Measurements from ENCODE around the gene ARL15.

The ARL15 gene

GRCh38 chr5:54120473-54120872, 189.9 kb downstream of the ARL15 start:
- TF ChIP-seq ZNF274 (IDR thresholded peaks at IDR 0.05; ENCODE audit: low read depth, low read length), result no peak
- H3K4me3 ChIP-seq (ENCODE audit: low read length), result no peak overlapping the region

GRCh38 chr5:54117957-54118356, 192.4 kb downstream of the ARL15 start:
- no peak overlapping the region for H3K4me3 ChIP-seq (ENCODE audit: low read length)
- no peak for TF ChIP-seq ZNF274 (IDR thresholded peaks at IDR 0.05; ENCODE audit: low read depth, low read length)

GRCh38 chr5:54115735-54116403, 194.5 kb downstream of the ARL15 start:
- no peak for TF ChIP-seq ZNF274 (IDR thresholded peaks at IDR 0.05; ENCODE audit: low read depth, low read length)
- H3K4me3 ChIP-seq (ENCODE audit: low read length), result no peak overlapping the region

- no peak overlapping the region for H3K4me3 ChIP-seq (ENCODE audit: low read length)
- no peak for TF ChIP-seq ZNF274 (IDR thresholded peaks at IDR 0.05; ENCODE audit: low read depth, low read length)
These were observed 197.3 kb downstream of the ARL15 start for GRCh38 chr5:54113060-54113459.

GRCh38 chr5:54109626-54110330, 200.6 kb downstream of the ARL15 start:
- no peak overlapping the region for H3K4me3 ChIP-seq (ENCODE audit: low read length)

GRCh38 chr5:54108136-54108535, 202.2 kb downstream of the ARL15 start:
- TF ChIP-seq ZNF274 (IDR thresholded peaks at IDR 0.05; ENCODE audit: low read depth, low read length), result no peak
- no peak overlapping the region for H3K4me3 ChIP-seq (ENCODE audit: low read length)

More at GRCh38 chr5:54109626-54110330, 200.6 kb downstream of the ARL15 start:
- no peak for TF ChIP-seq ZNF274 (IDR thresholded peaks at IDR 0.05; ENCODE audit: low read depth, low read length)

- TF ChIP-seq ZNF274 (IDR thresholded peaks at IDR 0.05; ENCODE audit: low read depth, low read length), result no peak
- H3K4me3 ChIP-seq (ENCODE audit: low read length), result no peak overlapping the region
These were observed 206.5 kb downstream of the ARL15 start for GRCh38 chr5:54103871-54104270.

- no peak overlapping the region for H3K4me3 ChIP-seq (ENCODE audit: low read length)
- no peak for TF ChIP-seq ZNF274 (IDR thresholded peaks at IDR 0.05; ENCODE audit: low read depth, low read length)
These were observed 212.1 kb downstream of the ARL15 start for GRCh38 chr5:54098267-54098666.

GRCh38 chr5:54095969-54096368, 214.4 kb downstream of the ARL15 start:
- no peak for TF ChIP-seq ZNF274 (IDR thresholded peaks at IDR 0.05; ENCODE audit: low read depth, low read length)
- no peak overlapping the region for H3K4me3 ChIP-seq (ENCODE audit: low read length)

GRCh38 chr5:54094706-54095105, 215.7 kb downstream of the ARL15 start:
- TF ChIP-seq ZNF274 (IDR thresholded peaks at IDR 0.05; ENCODE audit: low read depth, low read length), result no peak
- H3K4me3 ChIP-seq (ENCODE audit: low read length), result no peak overlapping the region

- H3K4me3 ChIP-seq (ENCODE audit: low read length), result no peak overlapping the region
- TF ChIP-seq ZNF274 (IDR thresholded peaks at IDR 0.05; ENCODE audit: low read depth, low read length), result no peak
These were observed 216.5 kb downstream of the ARL15 start for GRCh38 chr5:54093861-54094260.

GRCh38 chr5:54093081-54093492, 217.3 kb downstream of the ARL15 start:
- no peak overlapping the region for H3K4me3 ChIP-seq (ENCODE audit: low read length)
- no peak for TF ChIP-seq ZNF274 (IDR thresholded peaks at IDR 0.05; ENCODE audit: low read depth, low read length)

- no peak overlapping the region for H3K4me3 ChIP-seq (ENCODE audit: low read length)
- no peak for TF ChIP-seq ZNF274 (IDR thresholded peaks at IDR 0.05; ENCODE audit: low read depth, low read length)
These were observed 218.9 kb downstream of the ARL15 start for GRCh38 chr5:54091307-54092130.

GRCh38 chr5:54090495-54091120, 219.8 kb downstream of the ARL15 start:
- no peak for TF ChIP-seq ZNF274 (IDR thresholded peaks at IDR 0.05; ENCODE audit: low read depth, low read length)
- no peak overlapping the region for H3K4me3 ChIP-seq (ENCODE audit: low read length)
